Measurements from ENCODE around the gene UEVLD.
"Not testable (repeated sequence)": the region's sequence is repeated elsewhere in the genome, so short reads cannot be mapped to it uniquely, and the experiment has no call there.

The UEVLD gene

DNA sequence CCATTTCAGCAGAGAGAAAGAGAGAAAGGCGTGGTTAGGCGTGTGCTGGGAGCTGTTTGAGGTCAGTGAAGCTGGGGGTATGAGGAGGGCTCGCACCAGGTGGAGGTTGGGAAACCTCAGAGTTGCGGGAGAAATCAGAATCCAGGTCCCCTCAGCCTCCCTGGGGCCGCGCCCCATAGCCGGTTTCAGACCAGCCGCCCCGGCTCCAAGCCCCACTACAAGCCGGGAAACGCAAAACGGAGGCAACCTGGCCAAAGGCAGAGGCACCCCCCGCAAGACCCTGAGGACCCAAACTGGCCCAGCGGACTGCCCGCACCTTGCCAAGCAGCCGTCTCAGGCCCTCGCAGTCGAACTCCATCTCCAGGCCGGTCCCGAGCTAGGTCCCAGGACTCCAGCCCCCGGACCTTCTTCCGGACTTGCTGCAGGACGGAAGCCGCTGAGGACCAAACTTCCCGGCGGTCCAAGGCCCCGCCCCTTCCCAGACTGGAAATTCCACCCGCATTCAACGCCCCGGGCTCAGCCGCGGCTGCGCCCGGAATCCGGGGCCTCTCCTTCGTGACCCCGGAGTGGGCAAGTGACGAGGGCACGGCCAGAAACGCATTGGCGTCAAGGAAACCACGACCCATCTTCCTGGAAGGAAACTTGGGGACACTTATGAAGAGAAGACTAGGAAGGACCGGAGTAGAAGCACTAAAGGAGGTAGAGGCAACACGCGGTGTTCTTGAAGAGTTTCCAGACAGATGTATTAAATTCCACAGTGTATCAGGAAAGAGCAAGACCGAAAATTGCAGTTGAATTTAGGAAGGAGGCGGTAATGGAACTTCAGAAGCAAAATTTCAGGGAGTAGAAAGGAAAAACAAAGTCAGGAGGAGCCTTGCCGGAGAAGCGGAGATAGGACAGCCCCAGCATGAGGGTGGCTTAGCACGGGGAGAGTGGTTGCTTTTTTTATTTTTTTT lies at the start of gene UEVLD:
Gene UEVLD, minus strand, starts transcription at position 438 of the 956 bp plus-strand sequence. Its CDS starts 80 bp downstream, at position 358.
- peak; percentile 88 for DNase-seq

DNA sequence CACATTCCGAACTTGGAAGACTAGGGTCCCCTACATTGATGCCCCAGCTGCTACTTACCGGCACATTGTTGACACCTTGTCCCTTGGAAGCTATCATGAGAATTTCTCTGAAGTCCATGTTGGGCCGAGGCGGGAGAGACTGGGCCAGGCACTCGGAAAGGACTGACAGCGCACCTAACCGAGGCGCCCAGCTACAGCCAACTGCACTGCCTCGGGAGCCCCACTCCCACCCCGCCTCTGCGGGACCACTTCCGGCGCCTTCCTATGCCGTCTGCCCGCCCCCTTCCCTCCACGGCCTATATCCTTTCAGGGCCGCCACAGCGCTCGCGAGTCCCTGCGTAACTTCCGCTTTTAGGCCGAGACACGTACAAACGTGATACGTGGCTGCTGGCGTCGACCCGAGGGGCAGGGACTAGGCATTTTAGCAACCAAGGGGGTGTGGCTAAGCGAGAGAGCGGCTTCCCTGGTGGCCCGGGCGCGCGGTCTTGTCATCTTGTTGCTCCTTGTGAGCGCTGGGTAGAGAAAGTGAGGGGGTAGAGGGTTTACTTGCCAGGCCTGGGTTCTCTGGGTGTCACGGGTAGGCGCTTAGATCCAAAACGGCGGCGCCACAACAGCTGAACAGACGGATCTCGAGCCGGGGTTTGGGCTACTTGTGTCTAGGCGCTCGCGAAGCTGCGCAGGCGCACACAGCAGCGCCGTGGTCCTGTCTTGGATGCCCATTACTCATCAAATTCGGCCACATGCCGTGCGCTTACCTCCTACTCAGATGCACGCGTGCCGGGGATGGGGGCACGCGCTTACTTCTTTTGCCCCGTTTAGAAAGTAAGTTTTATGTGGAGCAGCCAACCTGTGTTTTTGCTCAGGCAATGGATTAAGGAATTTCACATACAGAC lies 45.9 kb upstream of the UEVLD start, which contains the start of gene SPTY2D1:
Gene SPTY2D1, minus strand, starts transcription at position 203 of the 893 bp plus-strand sequence. Its CDS starts 85 bp downstream, at position 118.
- DNase-seq = peak; percentile 99

DNA sequence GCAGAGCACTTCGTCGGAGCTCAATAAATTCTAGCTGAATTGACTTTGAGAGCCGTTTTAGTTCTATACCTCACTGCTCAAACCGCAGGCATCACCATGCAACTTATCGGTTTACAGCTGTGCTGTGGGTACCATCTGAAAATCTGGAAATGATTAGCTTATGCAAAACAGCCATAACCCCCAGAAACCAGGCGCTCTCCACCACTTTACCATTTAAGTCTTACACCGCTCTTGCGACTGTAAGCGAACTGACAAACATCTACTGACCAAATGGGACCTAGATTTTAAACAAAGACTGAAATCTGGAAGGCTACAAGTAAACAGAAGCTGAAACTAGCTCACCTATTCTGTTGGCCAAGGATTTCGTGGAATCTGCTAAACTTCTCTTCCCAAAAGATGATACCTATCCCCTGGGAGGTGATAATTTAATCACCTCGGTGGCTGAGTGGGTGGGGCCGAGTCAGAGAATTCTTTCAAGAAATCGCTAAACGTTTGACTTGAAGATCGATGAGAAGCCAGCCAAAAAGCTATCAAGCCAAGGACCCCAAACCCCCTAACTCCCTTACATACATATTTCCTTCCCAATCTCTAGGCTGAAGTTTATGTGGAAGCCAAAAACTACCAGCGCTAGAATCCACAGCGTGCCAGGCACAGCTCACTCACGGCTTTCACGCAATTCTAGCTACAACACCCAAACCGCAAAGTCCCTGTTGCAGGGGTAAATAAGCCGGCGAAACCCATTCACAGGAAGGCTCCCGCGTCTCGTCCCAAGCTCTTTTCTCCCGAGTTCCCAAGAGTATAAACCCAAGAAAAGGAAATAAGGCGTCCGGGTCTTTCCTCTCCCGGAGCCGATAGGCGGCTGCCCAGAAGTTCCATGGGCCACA lies 45.0 kb upstream of the UEVLD start:
- DNase-seq = peak; percentile 69

DNA sequence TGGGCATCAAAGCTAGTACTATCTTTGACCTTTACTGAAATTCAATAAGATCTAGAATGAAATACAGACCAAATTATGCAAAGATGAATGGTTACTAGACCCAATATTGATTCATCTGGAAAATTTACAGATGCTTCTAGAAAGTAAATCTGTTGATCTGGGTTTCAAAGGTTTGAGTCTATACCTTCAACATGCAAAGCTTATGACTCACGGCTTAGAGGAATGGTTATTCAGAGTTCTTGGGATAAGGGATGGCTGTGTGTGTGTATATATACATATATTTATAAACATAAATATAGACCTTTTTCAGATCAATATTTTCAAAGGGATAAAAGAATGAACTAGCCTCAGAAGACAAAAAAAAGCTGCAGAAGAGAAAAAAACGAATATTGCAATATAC lies 44.3 kb upstream of the UEVLD start:
- DNase-seq = no peak

DNA sequence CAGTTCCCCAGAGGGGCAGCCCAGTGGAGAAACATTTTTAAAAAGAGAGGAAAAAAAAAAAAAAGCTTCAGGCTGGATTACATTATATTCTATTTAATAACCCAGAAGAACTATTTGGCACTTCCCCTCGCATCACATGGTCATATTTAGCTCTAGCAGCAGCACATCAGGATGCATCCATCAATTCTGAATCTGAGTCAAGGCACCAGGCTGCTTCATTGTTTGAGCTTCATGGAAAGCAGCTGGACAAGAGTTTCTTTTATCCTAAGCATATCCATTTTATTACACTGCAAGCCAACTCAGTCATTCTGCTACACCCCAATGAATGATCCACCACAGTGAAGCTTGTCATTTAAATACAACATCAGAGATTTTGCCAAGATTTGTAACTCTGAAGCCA lies 35.6 kb upstream of the UEVLD start:
- DNase-seq = no peak

DNA sequence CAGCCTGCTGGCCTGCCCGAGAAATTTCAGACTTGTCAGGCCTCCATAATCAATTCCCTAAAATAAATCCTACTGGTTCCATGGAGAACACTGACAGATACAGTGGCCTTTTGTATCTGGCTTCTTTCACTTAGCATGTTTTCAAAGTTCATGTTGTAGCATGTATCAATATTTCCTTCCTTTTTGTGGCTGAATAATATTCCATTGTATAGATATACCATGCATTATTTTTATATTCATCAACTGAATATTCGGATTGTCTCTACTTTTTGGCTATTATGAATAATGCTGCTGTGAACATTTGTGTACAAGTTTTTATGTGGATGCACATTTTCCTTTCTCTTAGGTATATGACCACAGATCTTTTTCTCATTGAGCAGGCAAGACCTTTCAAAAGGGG lies 35.2 kb upstream of the UEVLD start:
- no peak for DNase-seq

DNA sequence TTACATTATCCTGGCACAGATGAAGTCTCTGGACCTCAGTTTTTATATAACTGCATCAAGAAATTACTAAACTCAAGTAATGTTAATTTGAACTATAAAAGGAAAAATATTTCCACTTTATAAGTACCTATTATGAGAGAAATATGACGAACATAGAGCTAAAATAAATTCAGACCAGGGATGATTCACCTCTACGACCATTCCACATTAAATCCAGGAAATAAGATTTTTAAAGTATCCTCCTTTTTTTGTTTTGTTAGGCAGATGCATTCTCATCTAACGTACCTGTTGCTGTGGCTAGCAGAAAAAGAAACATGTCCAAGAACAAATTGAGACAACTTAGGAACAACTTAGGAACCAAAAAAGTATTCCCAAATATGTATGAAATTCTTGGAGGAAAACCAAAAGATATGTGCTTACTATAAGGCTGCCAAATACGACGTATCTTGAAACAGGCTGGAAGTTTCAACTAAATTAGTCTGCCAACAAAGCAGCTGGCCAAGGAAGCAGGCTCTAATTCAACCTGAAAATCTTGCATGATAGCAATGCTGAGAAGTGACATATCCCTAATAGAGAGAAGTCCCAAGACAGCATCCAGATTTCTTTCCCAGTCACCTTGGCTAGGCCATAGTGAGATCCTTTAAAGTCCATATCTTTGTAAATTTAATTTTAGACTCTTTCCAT lies 29.9 kb upstream of the UEVLD start:
- no peak for DNase-seq

DNA sequence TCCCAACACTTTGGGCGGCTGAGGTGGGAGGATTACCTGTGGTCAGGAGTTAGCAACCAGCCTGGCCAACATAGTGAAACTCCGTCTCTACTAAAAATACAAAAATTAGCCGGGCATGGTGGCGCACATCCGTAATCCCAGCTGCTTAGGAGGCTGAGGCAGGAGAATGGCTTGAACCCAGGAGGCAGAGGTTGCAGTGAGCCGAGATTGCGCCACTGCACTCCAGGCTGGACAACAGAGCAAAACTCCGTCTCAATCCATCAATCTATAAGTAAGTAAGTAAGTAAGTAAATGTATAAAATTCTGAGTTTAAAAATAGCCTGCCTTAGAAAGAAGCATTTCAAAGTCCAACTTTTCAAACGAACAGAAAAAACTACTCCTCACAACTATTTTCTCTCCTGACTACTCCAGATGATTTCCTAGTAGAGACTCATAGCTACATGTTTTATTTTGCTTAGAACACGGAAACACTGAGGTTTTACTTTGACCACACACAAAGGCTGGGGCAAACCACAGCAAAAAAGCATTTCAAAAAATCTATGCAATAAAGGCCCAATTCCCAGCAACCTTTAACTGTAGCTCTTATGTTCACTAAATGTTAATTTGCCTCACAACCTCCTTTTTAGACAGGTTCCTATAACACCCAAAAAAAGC lies 29.3 kb upstream of the UEVLD start:
- DNase-seq = peak; percentile 67

DNA sequence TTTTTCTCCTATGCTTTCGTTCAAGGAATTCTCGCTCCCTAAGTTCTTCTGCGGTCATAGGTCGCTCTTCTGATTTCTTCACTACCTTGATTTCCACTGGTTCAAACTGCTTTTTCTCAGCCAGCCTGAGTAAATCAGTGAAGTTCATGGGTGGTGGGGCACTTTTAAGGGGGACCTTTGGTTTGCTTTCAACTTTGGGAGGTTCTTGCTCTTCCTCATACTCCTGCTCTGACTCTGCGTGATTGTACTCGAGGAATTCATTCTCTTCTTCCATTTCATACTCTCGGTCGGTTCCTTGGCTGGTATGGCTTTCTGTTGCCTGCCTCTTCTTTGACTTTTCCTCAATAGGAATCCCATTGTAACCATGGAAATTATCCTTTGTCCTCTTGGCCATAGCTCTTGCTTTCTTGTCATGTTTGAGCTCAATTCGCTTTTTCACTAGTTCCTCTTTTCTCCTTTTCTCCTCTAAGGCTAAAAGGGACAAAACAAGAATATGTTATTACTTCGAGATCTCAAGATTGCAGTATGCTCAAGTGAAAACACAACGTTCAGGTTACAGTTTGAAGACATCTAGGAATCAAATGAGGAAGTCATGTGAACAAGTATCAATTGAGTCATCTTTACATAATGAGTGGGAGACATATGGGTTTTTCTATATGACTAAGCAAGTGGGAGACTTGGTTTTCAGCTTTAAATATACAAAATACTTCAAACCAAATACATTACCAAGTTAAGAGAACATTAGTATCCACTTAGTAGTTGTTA lies 27.3 kb upstream of the UEVLD start:
- no peak for DNase-seq

DNA sequence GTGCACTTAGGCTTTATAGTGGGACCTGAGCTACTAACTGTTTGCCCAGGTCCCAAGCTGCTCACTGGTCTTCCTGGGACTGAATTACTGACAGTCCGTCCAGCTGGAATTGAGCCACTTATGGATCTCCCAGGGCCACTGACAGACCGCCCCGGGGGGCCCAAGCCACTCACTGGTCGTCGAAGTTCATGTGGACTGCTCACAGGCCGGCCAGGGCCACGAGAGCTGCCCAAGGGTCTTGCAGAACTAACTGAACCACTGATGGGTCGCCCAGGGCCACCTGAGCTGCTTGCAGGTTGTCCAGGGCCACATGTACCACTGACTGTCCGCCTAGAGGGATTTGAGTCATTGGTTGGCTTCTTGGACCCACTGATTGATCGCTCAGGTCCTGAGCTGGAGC lies 26.1 kb upstream of the UEVLD start:
- no peak for DNase-seq

DNA sequence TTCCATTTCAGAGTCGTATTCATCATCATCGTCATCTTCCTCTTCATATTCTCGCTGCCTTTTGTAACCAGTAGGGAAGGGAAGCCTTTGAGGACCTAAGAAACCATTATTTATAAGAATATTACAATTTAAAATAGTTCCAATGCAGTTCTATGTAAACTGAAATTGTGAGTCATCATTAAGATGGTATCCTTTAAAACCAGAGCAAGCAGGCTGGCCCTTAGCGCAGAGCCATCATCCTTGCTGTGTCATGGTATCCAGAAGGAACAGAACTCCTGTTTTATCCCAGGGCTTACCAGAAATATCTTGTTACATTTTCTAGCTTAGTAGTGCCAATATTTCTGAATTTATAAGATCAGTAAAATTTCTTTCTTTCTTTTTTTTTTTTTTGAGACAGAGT lies 23.9 kb upstream of the UEVLD start:
- no peak for DNase-seq

DNA sequence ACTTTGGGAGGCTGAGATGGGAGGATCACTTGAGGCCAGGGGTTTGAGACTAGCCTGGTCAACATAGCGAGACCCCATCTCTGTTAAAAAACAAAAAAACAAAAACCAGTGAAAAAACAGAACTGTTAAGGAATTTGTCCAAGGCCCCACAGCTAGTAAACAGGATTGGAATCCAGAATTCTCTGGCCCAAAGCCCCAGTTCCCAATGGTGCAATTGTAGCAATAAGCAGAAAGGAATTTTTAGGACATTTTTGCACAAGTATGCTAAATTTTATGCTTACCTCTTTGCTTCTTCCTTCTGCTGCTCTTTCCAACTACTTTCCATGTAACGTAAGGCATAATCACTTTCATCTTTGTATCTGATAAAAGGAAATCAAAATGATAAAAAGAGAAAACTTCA lies 22.7 kb upstream of the UEVLD start:
- no peak for DNase-seq

DNA sequence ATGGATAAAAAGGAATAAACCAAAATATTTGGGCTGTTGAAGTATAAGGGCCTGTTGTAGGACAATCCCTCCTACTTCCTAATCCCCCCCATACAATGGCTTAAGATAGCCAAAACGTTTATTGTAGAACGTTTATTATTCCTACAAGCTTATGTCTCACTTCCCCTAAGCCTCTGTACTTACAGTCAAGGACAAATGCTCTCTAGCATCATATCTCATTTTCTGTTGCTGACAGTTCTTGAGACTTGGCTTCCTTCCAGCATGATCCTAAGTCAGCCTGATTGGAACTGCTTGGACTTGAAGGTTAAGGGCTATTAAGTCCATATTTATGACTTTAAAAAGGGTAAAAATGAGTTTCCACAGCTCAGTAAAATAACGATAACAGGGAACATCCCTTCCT lies 19.8 kb upstream of the UEVLD start:
- no peak for DNase-seq

DNA sequence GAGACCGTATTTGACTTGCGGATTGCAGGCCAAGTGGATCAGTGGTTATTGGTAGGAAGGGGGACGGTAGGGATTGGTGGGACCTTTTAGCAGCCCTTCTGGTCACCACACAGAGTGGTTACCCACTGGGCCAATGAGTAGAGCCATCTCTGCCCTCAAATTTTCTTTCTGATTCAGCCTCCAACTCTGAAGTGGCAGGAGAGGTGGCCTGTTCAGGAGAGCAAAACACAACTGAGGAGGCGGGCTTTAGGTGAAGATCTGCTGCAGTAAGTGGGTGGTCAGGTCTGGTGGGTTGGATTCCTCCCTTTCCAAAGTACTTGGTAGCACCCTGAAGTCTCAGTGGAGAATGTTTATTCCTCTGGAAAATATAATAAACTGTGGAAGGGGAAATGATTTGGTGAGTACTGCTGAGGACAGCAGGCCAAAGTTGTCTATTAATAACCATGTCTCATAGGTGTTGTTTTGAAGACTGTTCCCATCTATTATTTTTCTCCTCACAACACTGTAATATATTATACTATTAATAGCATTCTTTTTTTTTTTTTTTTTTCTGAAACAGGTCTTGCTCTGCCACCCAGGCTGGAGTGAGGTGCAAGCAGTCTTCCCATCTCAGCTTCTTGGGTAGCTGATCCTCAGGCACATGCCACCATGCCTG lies 12.5 kb upstream of the UEVLD start:
- DNase-seq = no peak

DNA sequence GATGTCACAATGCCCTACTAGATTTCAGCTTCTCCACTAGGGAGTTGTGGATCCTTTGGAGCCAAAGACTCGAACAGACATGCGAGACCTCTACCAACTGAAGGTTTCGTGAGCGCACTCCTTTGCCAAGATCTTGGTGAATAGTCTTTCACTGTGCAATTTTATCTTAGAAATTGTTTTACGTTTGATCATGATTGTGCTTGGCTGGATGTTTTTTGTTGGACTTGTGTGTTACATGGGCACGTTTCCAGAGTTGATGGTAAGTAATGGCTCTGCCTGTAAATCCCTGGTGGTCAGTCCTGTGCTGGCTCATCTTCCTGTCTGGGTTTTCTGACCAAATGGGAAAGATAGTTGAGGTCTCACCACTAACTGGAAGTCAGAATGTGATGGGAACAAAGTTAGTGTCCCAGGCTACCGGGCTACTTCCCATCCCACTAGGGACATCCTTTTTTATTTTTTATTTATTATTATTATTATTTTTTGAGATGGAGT lies 11.3 kb upstream of the UEVLD start, which contains the start of gene MISFA:
Gene MISFA, plus strand, starts transcription at position 51 of the 492 bp plus-strand sequence. Its CDS starts 140 bp downstream, at position 191.
- DNase-seq = no peak

DNA sequence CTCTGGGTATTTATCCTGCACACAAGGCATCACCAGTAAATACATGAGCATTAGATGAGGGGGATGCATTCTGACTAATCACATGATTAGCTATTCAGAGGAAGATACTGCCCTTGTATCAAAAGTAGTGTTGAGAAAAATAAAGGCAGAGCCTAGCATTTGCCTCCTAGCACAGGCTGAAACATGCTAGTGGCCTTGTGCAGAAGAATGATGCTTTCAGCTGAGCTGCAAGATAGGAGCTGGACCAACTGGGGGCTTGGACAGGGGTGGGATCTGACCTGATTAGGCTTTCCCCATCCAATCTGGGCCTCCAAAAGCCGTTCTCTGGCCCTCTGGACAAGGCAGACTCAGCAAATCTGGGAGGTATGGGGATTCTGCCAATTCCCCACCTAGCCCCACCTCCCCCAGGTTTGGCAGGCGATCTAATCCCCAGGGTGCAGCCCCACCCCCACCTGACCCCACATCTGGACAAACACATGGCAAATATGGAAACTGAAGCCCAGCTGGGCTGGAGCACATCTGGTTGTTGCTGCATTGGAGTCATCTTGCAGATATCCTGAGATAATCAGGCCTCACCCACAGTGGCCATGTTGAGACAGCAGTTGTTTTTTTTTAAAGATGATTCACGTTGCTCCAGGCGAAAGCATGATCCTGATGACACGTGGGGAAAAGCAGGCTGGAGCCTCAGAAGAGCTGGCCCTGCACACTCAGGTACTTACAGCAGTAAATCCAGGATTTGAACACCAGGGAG lies 6.6 kb upstream of the UEVLD start:
- DNase-seq = no peak

DNA sequence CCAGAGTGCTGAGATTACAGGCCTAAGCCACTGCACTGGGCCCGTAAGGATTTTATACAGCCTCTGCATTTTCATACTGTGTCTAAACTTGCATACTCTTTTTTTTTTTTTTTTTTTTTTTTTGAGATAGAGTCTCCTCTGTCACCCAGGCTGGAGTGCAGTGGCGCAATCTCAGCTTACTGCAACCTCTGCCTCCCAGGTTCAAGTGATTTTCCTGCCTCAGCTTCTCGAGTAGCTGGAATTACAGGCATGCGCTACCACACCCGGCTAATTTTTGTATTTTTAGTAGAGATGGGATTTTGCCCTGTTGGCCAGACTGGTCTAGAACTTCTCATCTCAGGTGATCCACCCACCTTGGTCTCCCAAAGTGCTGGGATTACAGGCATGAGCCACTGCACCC lies 5.6 kb upstream of the UEVLD start:
- not testable (repeated sequence) for DNase-seq

DNA sequence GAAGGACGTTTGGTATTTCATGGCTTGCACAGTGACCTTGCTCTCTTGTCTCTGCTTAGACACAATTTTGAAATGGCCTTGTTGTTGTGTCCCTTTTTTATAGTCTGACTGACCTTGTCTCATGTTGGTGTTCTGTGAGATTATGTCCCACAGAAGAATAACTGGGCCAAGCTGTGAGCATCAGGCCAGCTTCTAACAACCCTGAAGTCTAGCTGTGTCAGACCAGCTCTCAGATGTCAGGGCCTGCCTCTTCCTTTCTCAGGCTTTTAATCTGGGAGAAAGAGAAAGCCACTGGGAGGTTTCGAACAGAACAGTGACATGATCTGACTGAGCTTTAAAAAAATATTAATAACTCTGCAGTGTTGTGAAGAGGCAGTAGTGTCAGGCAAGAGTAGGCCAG lies 2.0 kb upstream of the UEVLD start:
- no peak for DNase-seq

DNA sequence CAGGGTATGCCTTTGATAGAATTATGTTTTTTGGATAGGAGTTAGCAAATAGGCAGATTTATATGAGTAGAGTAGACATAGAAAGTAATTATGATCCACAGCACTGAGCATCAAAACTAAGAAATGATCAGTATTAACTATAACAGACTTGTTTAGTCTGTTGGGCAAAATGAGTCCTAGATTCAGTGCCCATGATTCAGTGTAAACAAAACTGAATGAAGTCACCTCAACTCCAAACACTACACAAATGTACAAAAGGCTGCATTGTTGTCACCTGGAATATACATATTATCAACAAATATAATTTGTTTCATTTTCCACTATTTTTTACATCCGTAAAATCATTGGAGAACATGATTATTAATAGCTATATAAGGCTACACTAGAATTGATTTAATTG lies 6.7 kb downstream of the UEVLD start:
- DNase-seq = no peak

Measured in activated effector memory CD4-positive, alpha-beta T cell treated with anti-CD3 and anti-CD28 coated beads, Interleukin-2, amount 50 U/mL, for 16 hours (primary cell).